ENCODE data around the gene CLRN2.

GRCh38 chr4:17557880-17558279 lies 42.9 kb downstream of the CLRN2 start:
- TF ChIP-seq, protein P1, sequence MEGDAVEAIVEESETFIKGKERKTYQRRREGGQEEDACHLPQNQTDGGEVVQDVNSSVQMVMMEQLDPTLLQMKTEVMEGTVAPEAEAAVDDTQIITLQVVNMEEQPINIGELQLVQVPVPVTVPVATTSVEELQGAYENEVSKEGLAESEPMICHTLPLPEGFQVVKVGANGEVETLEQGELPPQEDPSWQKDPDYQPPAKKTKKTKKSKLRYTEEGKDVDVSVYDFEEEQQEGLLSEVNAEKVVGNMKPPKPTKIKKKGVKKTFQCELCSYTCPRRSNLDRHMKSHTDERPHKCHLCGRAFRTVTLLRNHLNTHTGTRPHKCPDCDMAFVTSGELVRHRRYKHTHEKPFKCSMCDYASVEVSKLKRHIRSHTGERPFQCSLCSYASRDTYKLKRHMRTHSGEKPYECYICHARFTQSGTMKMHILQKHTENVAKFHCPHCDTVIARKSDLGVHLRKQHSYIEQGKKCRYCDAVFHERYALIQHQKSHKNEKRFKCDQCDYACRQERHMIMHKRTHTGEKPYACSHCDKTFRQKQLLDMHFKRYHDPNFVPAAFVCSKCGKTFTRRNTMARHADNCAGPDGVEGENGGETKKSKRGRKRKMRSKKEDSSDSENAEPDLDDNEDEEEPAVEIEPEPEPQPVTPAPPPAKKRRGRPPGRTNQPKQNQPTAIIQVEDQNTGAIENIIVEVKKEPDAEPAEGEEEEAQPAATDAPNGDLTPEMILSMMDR (conservative IDR thresholded peaks at IDR 0.05): no peak
- no peak for TF ChIP-seq ZFX (IDR thresholded peaks at IDR 0.05)

Data from C4-2B (cell line).